SK-N-SH treated with all-trans-retinoic acid at 6 μM for 48 hours (cell line): ENCODE measurements around the gene SLC66A3.
A peak's percentile ranks its signal among the peaks of the same experiment; 100 is the strongest.

ENCODE experiments used
- ATAC-seq: fragments of 200-7000 bp; cut with Tn5 transposase; 3 replicates; pipeline ENCODE4 v1.9.1; 2020; ENCODE audit warnings: mild to moderate bottlenecking, moderate library complexity
- ARNTL ChIP-seq: fragments of 450-650 bp; formaldehyde crosslinking; IDR thresholded peaks from 2 replicates; pipeline ENCODE4 v1.5.0; 2020; ENCODE audit warnings: low read depth, mild to moderate bottlenecking, moderate library complexity, borderline replicate concordance
- BACH2 ChIP-seq: fragments of 250-450 bp; sonication (Bioruptor Pico); IDR thresholded peaks from 2 replicates; pipeline ENCODE4 v1.9.0; 2021; ENCODE audit warnings: mild to moderate bottlenecking, borderline replicate concordance
- CSDC2 ChIP-seq: fragments of 250-450 bp; sonication (Bioruptor Pico); IDR thresholded peaks from 2 replicates; pipeline ENCODE4 v1.5.0; 2020; ENCODE audit warnings: mild to moderate bottlenecking, moderate library complexity
- CSRNP3 ChIP-seq: fragments of 250-450 bp; sonication (Bioruptor Pico); IDR thresholded peaks from 2 replicates; pipeline ENCODE4 v1.5.1; 2021; ENCODE audit warnings: mild to moderate bottlenecking, moderate library complexity
- GLIS3 ChIP-seq: fragments of 250-450 bp; sonication (Bioruptor Pico); IDR thresholded peaks from 2 replicates; pipeline ENCODE4 v1.5.0; 2020; ENCODE audit warnings: mild to moderate bottlenecking, moderate library complexity
- ISL1 ChIP-seq: fragments of 250-450 bp; sonication (Bioruptor Pico); IDR thresholded peaks from 2 replicates; pipeline ENCODE4 v2.1.2; 2022; ENCODE audit warnings: mild to moderate bottlenecking, moderate library complexity
- OSR1 ChIP-seq: fragments of 250-450 bp; sonication (Bioruptor Pico); IDR thresholded peaks from 2 replicates; pipeline ENCODE4 v1.8.0; 2022; ENCODE audit warnings: moderate library complexity, mild to moderate bottlenecking, inconsistent platforms
- POU6F1 ChIP-seq: fragments of 250-450 bp; sonication (Bioruptor Pico); IDR thresholded peaks from 2 replicates; pipeline ENCODE4 v1.8.0; 2021; ENCODE audit warnings: low read depth, mild to moderate bottlenecking, moderate library complexity, borderline replicate concordance
- PPARA ChIP-seq: fragments of 250-450 bp; sonication (Bioruptor Pico); IDR thresholded peaks from 2 replicates; pipeline ENCODE4 v1.5.0; 2020; ENCODE audit warnings: mild to moderate bottlenecking, borderline replicate concordance
- TCF4 ChIP-seq: fragments of 250-450 bp; sonication (Bioruptor Pico); IDR thresholded peaks from 2 replicates; pipeline ENCODE4 v1.8.0; 2021; ENCODE audit warnings: mild to moderate bottlenecking, moderate library complexity, borderline replicate concordance
- TSHZ2 ChIP-seq: fragments of 250-450 bp; sonication (Bioruptor Pico); IDR thresholded peaks from 2 replicates; pipeline ENCODE4 v1.5.0; 2020; ENCODE audit warnings: mild to moderate bottlenecking, moderate library complexity
- ZC3H10 ChIP-seq: fragments of 250-450 bp; sonication (Bioruptor Pico); IDR thresholded peaks from 2 replicates; pipeline ENCODE4 v1.5.1; 2021; ENCODE audit warnings: mild to moderate bottlenecking, moderate library complexity
- ZFP3 ChIP-seq: fragments of 250-450 bp; sonication (Bioruptor Pico); IDR thresholded peaks from 2 replicates; pipeline ENCODE4 v1.5.0; 2020; ENCODE audit warnings: mild to moderate bottlenecking, moderate library complexity
- ZFP30 ChIP-seq: fragments of 450-650 bp; formaldehyde crosslinking; IDR thresholded peaks from 2 replicates; pipeline ENCODE4 v1.5.0; 2022; ENCODE audit warnings: mild to moderate bottlenecking, moderate library complexity
- ZNF70 ChIP-seq: fragments of 450-650 bp; formaldehyde crosslinking; IDR thresholded peaks from 2 replicates; pipeline ENCODE4 v1.5.0; 2020; ENCODE audit warnings: mild to moderate bottlenecking, moderate library complexity
- ZNF8 ChIP-seq: fragments of 450-650 bp; formaldehyde crosslinking; IDR thresholded peaks from 2 replicates; pipeline ENCODE4 v1.5.0; 2020; ENCODE audit warnings: mild to moderate bottlenecking, moderate library complexity

Gene SLC66A3

GRCh38 chr2:11186145-11186544 is 30.9 kb downstream of the SLC66A3 start:
- no peak for ATAC-seq
- TF ChIP-seq PPARA (CRISPR knock-in tag), result no peak
- no peak for TF ChIP-seq CSDC2 (CRISPR knock-in tag)
- no peak for TF ChIP-seq TCF4 (CRISPR knock-in tag)
- TF ChIP-seq ZNF70 (CRISPR knock-in tag), result no peak
- no peak for TF ChIP-seq TSHZ2 (CRISPR knock-in tag)
- TF ChIP-seq, all 23 proteins: peak for 0

GRCh38 chr2:11187083-11187619 is 31.9 kb downstream of the SLC66A3 start:
- TF ChIP-seq ZNF8 (CRISPR knock-in tag) (no peak), ZFP3 (CRISPR knock-in tag) (peak; percentile 48; the same call in 1 of the 2 replicates), ZNF70 (CRISPR knock-in tag) (no peak), GLIS3 (no peak)
- peak; percentile 89 for ATAC-seq

- no peak for ATAC-seq
- TF ChIP-seq ZC3H10 (CRISPR knock-in tag) (no peak), POU6F1 (no peak), ZNF70 (CRISPR knock-in tag) (no peak), ISL1 (CRISPR knock-in tag) (no peak), TSHZ2 (CRISPR knock-in tag) (no peak), ZFP3 (CRISPR knock-in tag) (no peak), ZFP30 (no peak), ARNTL (CRISPR knock-in tag) (no peak), OSR1 (CRISPR knock-in tag) (no peak), TCF4 (CRISPR knock-in tag) (no peak), CSRNP3 (CRISPR knock-in tag) (no peak), ZNF8 (CRISPR knock-in tag) (no peak), BACH2 (no peak)
These were observed 32.5 kb downstream of the SLC66A3 start for GRCh38 chr2:11187731-11188130.

- no peak for ATAC-seq
- TF ChIP-seq ARNTL (CRISPR knock-in tag) (no peak), TSHZ2 (CRISPR knock-in tag) (no peak), ZFP3 (CRISPR knock-in tag) (no peak), CSRNP3 (CRISPR knock-in tag) (no peak), ISL1 (CRISPR knock-in tag) (no peak)
- TF ChIP-seq, all 23 proteins: peak for 0
These were observed 41.0 kb downstream of the SLC66A3 start for GRCh38 chr2:11196246-11196645.
